MCF 10A (cell line): ENCODE data around the gene SDK1. TPM values are rescaled to one million over a fixed set of nuclear protein-coding genes. Genes with fewer than 3 reads are reported as not detected.

ENCODE experiments used
- BruUV-seq: library from RNA; stranded (reverse); fragments of 400-500 nt; replicated peaks from 2 replicates; lab custom pipeline; 2021; lab: Mats Ljungman, UMichigan
- CTCF ChIA-PET: fragments of 300-600 bp; sonication (Branson Sonifier 250); formaldehyde crosslinking; extraction: SDS; loops from one replicate; lab custom pipeline; 2021; ENCODE audit warnings: antibody characterized with exemption, inconsistent platforms; lab: Yijun Ruan, JAX
- POLR2A ChIA-PET: fragments of 300-600, 350-650 bp; sonication (Branson Sonifier 250); formaldehyde crosslinking; extraction: SDS; loops from one replicate; lab custom pipeline; 2020; ENCODE audit warnings: antibody characterized with exemption, inconsistent platforms; lab: Yijun Ruan, JAX
- DNase-seq: peaks from one replicate; pipeline ENCODE4 v3.0.0-alpha.2; 2018; ENCODE audit not compliant: unreplicated experiment
- H3K27ac Mint-ChIP-seq: one replicate; pipeline ENCODE4 v1.8.0; 2022; ENCODE audit warnings: mild to moderate bottlenecking, low read depth, mixed read lengths; ENCODE audit not compliant: unreplicated experiment
- H3K27me3 Mint-ChIP-seq: one replicate; pipeline ENCODE4 v1.8.0; 2022; ENCODE audit warnings: mixed read lengths; ENCODE audit not compliant: insufficient read depth, unreplicated experiment
- H3K36me3 Mint-ChIP-seq: one replicate; pipeline ENCODE4 v1.8.0; 2022; ENCODE audit warnings: mild to moderate bottlenecking, moderate library complexity, mixed read lengths; ENCODE audit not compliant: insufficient read depth, unreplicated experiment
- H3K4me1 Mint-ChIP-seq: one replicate; pipeline ENCODE4 v1.8.0; 2022; ENCODE audit warnings: mixed read lengths; ENCODE audit not compliant: insufficient read depth, unreplicated experiment
- H3K4me3 Mint-ChIP-seq: one replicate; pipeline ENCODE4 v1.8.0; 2022; ENCODE audit warnings: mild to moderate bottlenecking, moderate library complexity, mixed read lengths; ENCODE audit not compliant: unreplicated experiment
- H3K9me3 Mint-ChIP-seq: one replicate; pipeline ENCODE4 v1.8.0; 2022; ENCODE audit warnings: mixed read lengths; ENCODE audit not compliant: unreplicated experiment
- intact Hi-C: fragments of 100-400 bp; cut with micrococcal nuclease; formaldehyde crosslinking; loops from 2 replicates; pipeline ENCODE4 v1.14.1; 2022
- total RNA-seq: library from RNA; stranded (reverse); gene quantifications from 2 replicates; pipeline ENCODE4 v1.2.3, GENCODE V29; 2022
- TF ChIP-seq, protein P1 (sequence below): fragments of 200-600 bp; IDR thresholded peaks from one replicate; pipeline ENCODE4 v1.8.0; 2022; ENCODE audit warnings: antibody characterized with exemption, mild to moderate bottlenecking; ENCODE audit not compliant: unreplicated experiment

The SDK1 gene
- total RNA-seq, 1 experiment from 2014 or later, result 3.3 TPM

DNA sequence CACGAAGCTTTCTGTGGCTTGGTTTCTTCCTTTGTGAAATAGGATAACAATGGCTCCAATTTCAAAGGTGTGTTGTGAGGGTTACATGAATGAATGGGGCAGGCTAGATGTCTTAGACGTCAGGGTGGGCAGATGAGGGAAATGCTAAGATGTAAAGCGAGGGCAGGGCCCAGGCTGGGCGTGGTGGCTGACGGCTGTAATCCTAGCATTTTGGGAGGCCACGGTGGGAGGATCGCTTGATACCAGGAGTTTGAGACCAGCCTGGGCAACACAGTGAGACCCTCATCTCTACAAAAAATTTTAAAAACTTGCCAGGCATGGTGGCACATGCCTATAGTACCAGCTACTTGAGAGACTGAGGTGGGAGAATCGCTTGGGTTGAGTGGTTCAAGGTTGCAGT, 773.4 kb downstream of the SDK1 start:
- Mint-ChIP-seq H3K27me3 (peaks cover 5% of the 10 kb centered on the region), H3K4me1 (no peaks in the 10 kb centered on the region), H3K4me3 (no peak overlapping the region), H3K36me3 (no peaks in the 10 kb centered on the region), H3K27ac (no peak overlapping the region), H3K9me3 (no peaks in the 10 kb centered on the region)
- BruUV-seq, result no TSS peak
- CTCF ChIA-PET, result no interaction called here
- intact Hi-C loops, result no loop called here
- no peak for DNase-seq
- TF ChIP-seq, protein P1, sequence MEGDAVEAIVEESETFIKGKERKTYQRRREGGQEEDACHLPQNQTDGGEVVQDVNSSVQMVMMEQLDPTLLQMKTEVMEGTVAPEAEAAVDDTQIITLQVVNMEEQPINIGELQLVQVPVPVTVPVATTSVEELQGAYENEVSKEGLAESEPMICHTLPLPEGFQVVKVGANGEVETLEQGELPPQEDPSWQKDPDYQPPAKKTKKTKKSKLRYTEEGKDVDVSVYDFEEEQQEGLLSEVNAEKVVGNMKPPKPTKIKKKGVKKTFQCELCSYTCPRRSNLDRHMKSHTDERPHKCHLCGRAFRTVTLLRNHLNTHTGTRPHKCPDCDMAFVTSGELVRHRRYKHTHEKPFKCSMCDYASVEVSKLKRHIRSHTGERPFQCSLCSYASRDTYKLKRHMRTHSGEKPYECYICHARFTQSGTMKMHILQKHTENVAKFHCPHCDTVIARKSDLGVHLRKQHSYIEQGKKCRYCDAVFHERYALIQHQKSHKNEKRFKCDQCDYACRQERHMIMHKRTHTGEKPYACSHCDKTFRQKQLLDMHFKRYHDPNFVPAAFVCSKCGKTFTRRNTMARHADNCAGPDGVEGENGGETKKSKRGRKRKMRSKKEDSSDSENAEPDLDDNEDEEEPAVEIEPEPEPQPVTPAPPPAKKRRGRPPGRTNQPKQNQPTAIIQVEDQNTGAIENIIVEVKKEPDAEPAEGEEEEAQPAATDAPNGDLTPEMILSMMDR, result no peak
- POLR2A ChIA-PET, result interaction anchor here (0.7 kb wide), 1 partner anchor 9 kb away, joined by 3 read pairs; no protein-coding TSS in a partner anchor

- POLR2A ChIA-PET, result interaction anchor here (0.8 kb wide), 1 partner anchor 10 kb away, joined by 4 read pairs; no protein-coding TSS in a partner anchor
- no peaks in the 10 kb centered on the region for H3K9me3 Mint-ChIP-seq
- peaks cover 11% of the 10 kb centered on the region for H3K27me3 Mint-ChIP-seq
- CTCF ChIA-PET, result no interaction called here
- H3K4me1 Mint-ChIP-seq, result no peaks in the 10 kb centered on the region
- TF ChIP-seq, protein P1, result no peak
- intact Hi-C loops, result no loop called here
- DNase-seq, result no peak
- no peaks in the 10 kb centered on the region for H3K36me3 Mint-ChIP-seq
- H3K27ac Mint-ChIP-seq, result no peak overlapping the region
- BruUV-seq, result no TSS peak
- no peak overlapping the region for H3K4me3 Mint-ChIP-seq
These were observed 773.9 kb downstream of the SDK1 start for GRCh38 chr7:4074994-4075393.

DNA sequence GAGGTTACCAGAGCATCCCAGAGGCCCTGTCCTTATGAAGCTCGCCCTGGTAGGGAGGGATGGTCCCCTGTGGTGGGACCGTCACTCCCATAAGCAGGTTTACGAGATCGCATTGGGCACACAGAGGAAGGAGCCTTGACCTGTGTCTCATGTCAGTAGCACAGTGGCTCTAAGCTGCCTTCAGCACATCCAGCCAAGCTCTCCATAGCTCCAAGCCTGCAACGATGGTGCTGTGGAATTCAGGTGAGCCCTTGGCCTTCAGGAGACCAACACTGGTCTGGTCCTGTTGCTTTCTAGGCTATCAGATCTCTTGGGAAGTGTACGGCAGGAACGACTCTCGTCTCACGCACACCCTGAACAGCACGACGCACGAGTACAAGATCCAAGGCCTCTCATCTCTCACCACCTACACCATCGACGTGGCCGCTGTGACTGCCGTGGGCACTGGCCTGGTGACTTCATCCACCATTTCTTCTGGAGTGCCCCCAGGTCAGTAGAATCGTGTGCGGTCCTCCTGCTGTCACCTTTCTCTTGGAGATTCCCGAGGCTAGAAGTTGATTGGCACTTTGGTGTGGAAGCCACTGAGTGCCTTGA, 775.7 kb downstream of the SDK1 start:
- no TSS peak for BruUV-seq
- intact Hi-C loops, result no loop called here
- TF ChIP-seq, protein P1, result no peak

DNA sequence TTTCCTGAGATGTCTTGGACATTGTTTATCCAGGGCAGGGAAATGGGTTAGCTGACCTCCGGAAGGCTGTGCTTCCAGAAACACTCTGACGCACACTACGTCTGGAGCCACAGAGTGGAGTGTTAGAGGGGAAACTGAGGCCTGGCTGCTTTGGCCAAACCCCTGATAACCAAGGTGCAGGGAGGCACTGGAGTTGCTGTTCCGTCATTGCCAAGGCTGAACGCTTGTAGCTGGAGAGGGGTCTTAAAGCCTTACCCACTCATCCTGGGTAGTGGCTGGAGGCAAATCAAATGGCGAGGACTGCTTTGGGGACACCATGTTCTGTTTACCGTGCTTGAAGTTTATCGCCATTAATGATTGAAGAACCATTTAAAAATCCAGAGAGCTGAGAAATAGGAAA, 776.9 kb downstream of the SDK1 start:
- POLR2A ChIA-PET, result interaction anchor here (0.6 kb wide), 1 partner anchor 143 kb away, joined by 3 read pairs; no protein-coding TSS in a partner anchor
- H3K4me3 Mint-ChIP-seq, result no peak overlapping the region
- intact Hi-C loops, result no loop called here
- no TSS peak for BruUV-seq
- peaks cover 11% of the 10 kb centered on the region for H3K27me3 Mint-ChIP-seq
- no peaks in the 10 kb centered on the region for H3K9me3 Mint-ChIP-seq
- TF ChIP-seq, protein P1, result no peak
- H3K27ac Mint-ChIP-seq, result no peak overlapping the region
- H3K4me1 Mint-ChIP-seq, result no peaks in the 10 kb centered on the region
- no peak for DNase-seq
- CTCF ChIA-PET, result no interaction called here
- H3K36me3 Mint-ChIP-seq, result no peaks in the 10 kb centered on the region

More for the DNA sequence above, 775.7 kb downstream of the SDK1 start:
- Mint-ChIP-seq H3K27me3 (peaks cover 11% of the 10 kb centered on the region), H3K4me3 (no peak overlapping the region), H3K4me1 (no peaks in the 10 kb centered on the region), H3K9me3 (no peaks in the 10 kb centered on the region), H3K27ac (no peak overlapping the region), H3K36me3 (no peaks in the 10 kb centered on the region)
- DNase-seq, result no peak
- POLR2A ChIA-PET, result no interaction called here
- CTCF ChIA-PET, result no interaction called here
